ENCODE data around the gene C11orf24. TPM values are rescaled to one million over a fixed set of nuclear protein-coding genes. Genes with fewer than 3 reads are reported as not detected.

C11orf24 gene
- total and polyA plus RNA-seq, 2 of the 8 experiments (the other 6 are each of a cell fraction or from before 2014, with no cell fraction given), result 45.4 to 51.7 TPM

DNA sequence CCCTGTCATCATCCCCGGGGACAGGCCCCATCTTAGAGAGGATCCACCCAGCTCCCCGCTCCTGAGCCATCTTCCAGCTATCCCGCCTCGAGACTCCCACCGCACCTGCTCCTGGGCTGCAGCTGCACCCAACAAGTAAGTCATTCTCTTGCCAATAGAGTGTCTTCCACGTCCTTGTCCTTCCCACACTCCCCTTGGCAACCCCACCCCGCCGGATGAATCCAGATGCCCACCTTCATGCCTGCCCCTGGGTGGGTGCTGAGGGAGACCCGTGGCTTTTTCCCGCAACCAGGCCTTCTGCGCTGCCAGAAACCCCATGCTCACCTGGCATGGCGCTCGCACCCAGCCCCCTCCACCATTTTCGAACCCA is 11.1 kb upstream of the C11orf24 start:
- H2BK20ac ChIP-seq (ENCODE audit: low read length), result no peak overlapping the region
- H3K4me1 ChIP-seq (replicated peaks in 1 of 4; ENCODE audit: control insufficient read depth in 3 of 4, insufficient read depth in 4 of 4, low read length in 3 of 4), result no peaks in the 10 kb centered on the region
- H3K56ac ChIP-seq (replicated peaks; ENCODE audit: insufficient read length, low read depth, low read length), result no peak overlapping the region
- H3K9ac ChIP-seq (replicated peaks in 1 of 4; ENCODE audit: extremely low read depth in 1 of 4, low read depth in 3 of 4, low read length in 3 of 4), result no peak overlapping the region
- H2AFZ ChIP-seq (ENCODE audit: low read length), result no peak overlapping the region
- H3K14ac ChIP-seq (ENCODE audit: insufficient read length), result no peak overlapping the region
- no peak overlapping the region for H3K4me2 ChIP-seq (ENCODE audit: insufficient read depth in 1 of 2, low read depth in 2 of 2, low read length in 2 of 2)
- no peak overlapping the region for H2AK5ac ChIP-seq (ENCODE audit: low read depth, low read length)
- no peak overlapping the region for H3K4ac ChIP-seq (replicated peaks; ENCODE audit: insufficient read length, low read depth, low read length)
- WGBS, 2 experiments (ENCODE audit: extremely low coverage in 1 of 2, insufficient coverage in 1 of 2, insufficient read length in 1 of 2, insufficient replicate concordance in 2 of 2, low coverage in 1 of 2, low lambda C conversion rate in 2 of 2, missing lambda C conversion rate in 1 of 2), result 89% methylated on average over 14 of the region's 14 CpGs; no CpG with 5 or more reads in 1 of the 2 experiments
- no peak overlapping the region for H2BK120ac ChIP-seq (replicated peaks; ENCODE audit: low read depth, low read length)
- H3K27ac ChIP-seq (ENCODE audit: low read depth, low read length), result no peak overlapping the region
- no peak overlapping the region for H2BK15ac ChIP-seq (ENCODE audit: low read length)
- no peaks in the 10 kb centered on the region for H3K79me1 ChIP-seq (ENCODE audit: low read depth, low read length)
- no peak overlapping the region for H3K4me3 ChIP-seq (ENCODE audit: extremely low read depth in 1 of 4, insufficient read depth in 2 of 4, low read depth in 3 of 4, low read length in 4 of 4)
- no peaks in the 10 kb centered on the region for H4K20me1 ChIP-seq (replicated peaks in 1 of 2; ENCODE audit: control insufficient read depth in 1 of 2, insufficient read depth in 2 of 2, low read length in 2 of 2)
- H3K36me3 ChIP-seq (ENCODE audit: control insufficient read depth in 2 of 4, insufficient read depth in 4 of 4, low read length in 3 of 4), result no peaks in the 10 kb centered on the region
- ChIA-PET CTCF (ENCODE audit: partially characterized antibody) (interaction anchor here (1.0 to 2.5 kb wide), 3 partner anchors 15 to 102 kb away, joined by 3 to 10 read pairs (median 6); no protein-coding TSS in a partner anchor), POLR2A (ENCODE audit: partially characterized antibody) (interaction anchor here (1.3 to 1.4 kb wide), 2 partner anchors 11 to 17 kb away, joined by 3 to 6 read pairs; partner anchors contain the start of gene C11orf24)
- TF ChIP-seq JUN (IDR thresholded peaks at IDR 0.05; ENCODE audit: low read depth, low read length) (no peak), HDAC6 (IDR thresholded peaks at IDR 0.05; ENCODE audit: low read depth, low read length) (no peak), BACH1 (IDR thresholded peaks at IDR 0.05; ENCODE audit: low read length) (no peak), HDAC2 (IDR thresholded peaks at IDR 0.05; ENCODE audit: borderline replicate concordance in 1 of 2, low read depth in 2 of 2, low read length in 2 of 2) (no peak), CHD1 (IDR thresholded peaks at IDR 0.05; ENCODE audit: low read depth, low read length) (no peak), POLR2AphosphoS5 (IDR thresholded peaks at IDR 0.05; ENCODE audit: low read depth, low read length) (no peak), RXRA (IDR thresholded peaks at IDR 0.05; ENCODE audit: insufficient read depth, low read depth, low read length) (no peak)
- H3K23me2 ChIP-seq (ENCODE audit: low read depth, low read length), result no peaks in the 10 kb centered on the region
- no peak overlapping the region for H4K91ac ChIP-seq (replicated peaks; ENCODE audit: insufficient read length, low read length)
- H2BK12ac ChIP-seq (ENCODE audit: low read depth, low read length), result no peak overlapping the region
- H4K8ac ChIP-seq (ENCODE audit: extremely low read depth, insufficient read depth, low read length), result no peak overlapping the region
- no peak overlapping the region for H3K23ac ChIP-seq (ENCODE audit: insufficient read length)
- no peaks in the 10 kb centered on the region for H3K79me2 ChIP-seq (ENCODE audit: control insufficient read depth in 1 of 2, insufficient read depth in 2 of 2, low read length in 2 of 2)
- no peaks in the 10 kb centered on the region for H3K27me3 ChIP-seq (replicated peaks in 1 of 4; ENCODE audit: control insufficient read depth in 3 of 4, extremely low read depth in 1 of 4, insufficient read depth in 3 of 4, low read length in 3 of 4)
- H3K18ac ChIP-seq (ENCODE audit: extremely low read depth, low read length), result no peak overlapping the region; the same call in 1 of the 2 replicates
- H4K5ac ChIP-seq (ENCODE audit: insufficient read length, low read depth, low read length), result no peak overlapping the region
- DNase-seq (ENCODE audit: low read depth in 1 of 2, low spot score in 2 of 2), result no peak
- H3K9me3 ChIP-seq (ENCODE audit: insufficient read depth in 2 of 2, low read depth in 1 of 2, low read length in 1 of 2), result no peaks in the 10 kb centered on the region
- H2BK5ac ChIP-seq (ENCODE audit: low read depth, low read length), result no peak overlapping the region
- no peak for FAIRE-seq
